HG03342 (cell line): ENCODE results near the gene NF2.
"Not testable (repeated sequence)": the region's sequence is repeated elsewhere in the genome, so short reads cannot be mapped to it uniquely, and the experiment has no call there.

Experiments
- ATAC-seq: cut with Tn5 transposase; IDR thresholded peaks from one replicate; pipeline ENCODE4 v1.9.1; 2021; ENCODE audit warnings: mild to moderate bottlenecking, moderate library complexity; ENCODE audit not compliant: unreplicated experiment

NF2 gene

GRCh38 chr22:29603358-29604075 lies at the start of gene NF2:
Gene NF2, plus strand, starts transcription at chr22:29603633. Its CDS starts 366 bp downstream, at chr22:29603999.
- peak; percentile 95 for ATAC-seq

DNA sequence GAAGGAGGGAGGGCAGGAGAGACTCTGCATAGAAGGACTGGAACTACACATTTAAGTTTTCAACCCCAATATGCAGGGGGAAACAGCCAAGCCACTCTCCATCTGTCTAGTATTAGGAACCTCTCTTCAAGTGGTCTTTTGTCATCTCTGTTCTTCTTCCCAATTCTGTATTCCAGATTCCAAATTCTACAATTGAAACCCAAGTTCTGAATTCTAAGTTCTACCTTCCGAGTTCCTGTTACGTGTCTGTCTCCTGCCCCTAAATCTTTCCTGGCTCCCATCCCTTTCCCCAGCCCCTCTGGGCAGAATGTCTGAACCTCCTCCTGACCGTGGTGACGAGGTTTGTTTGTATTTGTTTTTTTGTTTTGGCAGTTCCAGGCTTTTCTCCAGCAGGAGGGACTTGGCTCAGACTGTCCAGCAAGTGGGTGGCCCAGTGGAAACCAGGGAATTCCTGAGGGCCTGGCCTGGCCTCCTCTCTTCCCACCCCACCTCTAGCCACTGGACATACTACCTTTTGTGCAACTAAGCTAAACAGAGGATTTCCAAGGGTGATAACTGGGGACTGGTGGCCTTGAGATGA lies 48.3 kb upstream of the NF2 start:
- ATAC-seq, result no peak

GRCh38 chr22:29559030-29559429 lies 44.4 kb upstream of the NF2 start:
- no peak for ATAC-seq

DNA sequence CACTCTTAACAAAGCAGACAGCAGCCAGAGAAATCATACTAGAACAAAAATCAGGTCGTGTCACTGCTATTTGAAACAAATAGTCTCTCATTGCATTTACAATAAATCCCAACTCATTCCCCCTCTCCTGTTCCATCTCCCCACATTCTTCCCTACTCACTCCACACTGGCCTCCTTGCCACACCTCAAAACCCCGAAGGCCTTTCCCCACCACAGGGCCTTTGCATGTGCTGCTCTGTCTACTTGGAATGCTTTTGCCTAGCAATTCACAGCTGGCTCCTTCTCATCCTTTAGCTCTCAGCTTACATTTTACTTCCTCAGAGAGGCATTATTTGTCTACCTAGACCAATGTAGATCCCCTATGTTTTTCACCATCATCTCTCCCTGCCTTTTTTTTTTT lies 43.6 kb upstream of the NF2 start:
- ATAC-seq, result no peak

- ATAC-seq, result no peak
Measured at GRCh38 chr22:29563652-29564460, 39.6 kb upstream of the NF2 start.

GRCh38 chr22:29566513-29566912 lies 36.9 kb upstream of the NF2 start:
- not testable (repeated sequence) for ATAC-seq

- no peak for ATAC-seq
Measured at GRCh38 chr22:29567338-29567737, 36.1 kb upstream of the NF2 start.

DNA sequence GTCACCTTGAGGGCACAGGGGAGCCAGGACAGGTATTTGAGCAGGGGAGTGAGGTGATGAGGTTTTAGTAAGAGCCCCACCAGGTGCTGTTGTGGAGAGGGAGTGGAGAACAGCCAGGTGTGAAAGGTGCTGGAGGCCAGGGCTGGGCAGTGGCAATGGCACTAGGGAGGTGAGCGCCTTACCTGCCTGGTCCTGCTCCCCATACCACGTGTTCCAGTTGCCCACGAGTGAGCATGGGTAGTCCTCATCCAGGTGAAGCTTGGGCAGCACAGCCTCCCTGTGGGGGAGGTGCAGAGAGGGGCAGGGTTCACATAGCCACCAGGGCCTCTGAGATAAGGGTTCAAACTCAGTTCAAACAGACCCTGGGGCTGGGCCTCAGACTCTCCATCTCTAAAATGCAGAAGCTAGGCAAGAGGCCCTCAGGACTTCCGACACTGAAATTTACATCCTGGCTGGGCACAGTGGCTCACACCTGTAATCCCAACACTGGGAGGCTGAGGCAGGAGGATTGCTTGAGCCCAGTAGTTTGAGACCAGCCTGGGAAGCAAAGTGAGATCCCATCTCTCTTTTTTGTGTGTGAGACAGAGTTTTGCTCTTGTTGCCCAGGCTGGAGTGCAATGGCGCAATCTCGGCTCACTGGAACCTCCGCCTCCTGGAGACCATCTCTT lies 34.3 kb upstream of the NF2 start:
- ATAC-seq, result no peak

- ATAC-seq, result no peak
Measured at GRCh38 chr22:29570456-29570855, 33.0 kb upstream of the NF2 start.

- ATAC-seq, result no peak
Measured at GRCh38 chr22:29570912-29571549, 32.4 kb upstream of the NF2 start.

GRCh38 chr22:29574762-29575450 lies 28.5 kb upstream of the NF2 start:
- ATAC-seq, result no peak

GRCh38 chr22:29578462-29579200 lies 24.8 kb upstream of the NF2 start:
- ATAC-seq, result no peak

- ATAC-seq, result no peak
Measured at GRCh38 chr22:29580200-29580810, 23.1 kb upstream of the NF2 start.

DNA sequence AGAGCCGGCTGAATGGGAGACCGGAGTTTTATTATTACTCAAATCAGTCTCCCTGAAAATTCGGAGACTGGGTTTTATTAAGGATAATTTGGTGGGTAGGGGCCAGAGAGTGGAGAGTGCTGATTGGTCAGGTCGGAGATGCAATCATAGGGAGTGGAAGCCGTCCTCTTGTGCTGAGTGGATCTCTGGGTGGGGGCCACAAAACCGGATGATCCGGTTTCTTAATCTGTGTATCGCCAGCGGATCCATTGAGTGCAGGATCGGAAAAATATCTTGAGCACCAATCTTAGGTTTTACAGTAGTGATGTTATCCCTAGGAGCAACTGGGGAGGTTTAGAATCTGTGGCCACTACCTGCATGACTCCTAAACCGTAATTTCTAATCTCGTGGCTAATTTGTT lies 21.6 kb upstream of the NF2 start:
- no peak for ATAC-seq

DNA sequence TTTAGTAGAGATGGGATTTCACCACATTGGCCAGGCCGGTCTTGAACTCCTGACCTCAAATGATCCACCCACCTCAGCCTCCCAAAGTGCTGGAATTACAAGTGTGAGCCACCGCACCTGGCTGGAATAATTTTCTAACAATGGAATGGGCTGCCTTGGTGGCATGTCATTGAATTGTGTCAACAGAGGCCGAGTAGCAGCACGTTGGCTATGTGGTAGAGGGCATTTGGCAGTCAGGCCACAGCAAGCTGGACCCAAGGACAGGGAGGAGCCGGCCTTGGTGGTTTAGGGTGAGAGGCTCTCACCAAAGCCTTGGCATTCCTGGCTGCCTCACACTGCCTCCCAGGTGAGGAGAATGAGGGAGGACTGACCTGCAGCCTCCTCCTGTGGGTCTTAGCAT lies 18.5 kb upstream of the NF2 start:
- ATAC-seq, result no peak

- ATAC-seq, result not testable (repeated sequence)
Measured at GRCh38 chr22:29586193-29586705, 17.2 kb upstream of the NF2 start.

GRCh38 chr22:29587938-29588699 lies 15.3 kb upstream of the NF2 start:
- ATAC-seq, result no peak

GRCh38 chr22:29593923-29594322 lies 9.5 kb upstream of the NF2 start:
- no peak for ATAC-seq
